Omental fat pad (tissue), 4 donors: ENCODE data around the gene MYBPHL. TPM values are rescaled to one million over a fixed set of nuclear protein-coding genes. Genes with fewer than 3 reads are reported as not detected.
"Not testable (repeated sequence)": the region's sequence is repeated elsewhere in the genome, so short reads cannot be mapped to it uniquely, and the experiment has no call there.

Experiments used
- ATAC-seq: fragments of 150-250 bp; one replicate; pipeline ENCODE4 v1.9.1; 2016; ENCODE audit warnings: mild to moderate bottlenecking, moderate library complexity; ENCODE audit not compliant: low FRiP score
- DNase-seq: peaks from one replicate; pipeline ENCODE4 v3.0.0-alpha.2; 2019; ENCODE audit warnings: low spot score
- total RNA-seq, 4 donors: library from RNA; depleted of rRNA; stranded (reverse); fragments of >200 nt; gene quantifications; one replicate each; pipeline ENCODE4 v1.1.0, GENCODE V29; 2016
- TF ChIP-seq, protein P1 (sequence below), 3 donors: fragments of 450-650 bp; IDR thresholded peaks; one replicate each; pipeline ENCODE4 v1.5.1; 2016 to 2017; ENCODE audit warnings: antibody characterized with exemption in 3 of 3, mild to moderate bottlenecking in 3 of 3, moderate library complexity in 2 of 3

MYBPHL gene
- total RNA-seq, 4 donors from 2014 or later = not detected

DNA sequence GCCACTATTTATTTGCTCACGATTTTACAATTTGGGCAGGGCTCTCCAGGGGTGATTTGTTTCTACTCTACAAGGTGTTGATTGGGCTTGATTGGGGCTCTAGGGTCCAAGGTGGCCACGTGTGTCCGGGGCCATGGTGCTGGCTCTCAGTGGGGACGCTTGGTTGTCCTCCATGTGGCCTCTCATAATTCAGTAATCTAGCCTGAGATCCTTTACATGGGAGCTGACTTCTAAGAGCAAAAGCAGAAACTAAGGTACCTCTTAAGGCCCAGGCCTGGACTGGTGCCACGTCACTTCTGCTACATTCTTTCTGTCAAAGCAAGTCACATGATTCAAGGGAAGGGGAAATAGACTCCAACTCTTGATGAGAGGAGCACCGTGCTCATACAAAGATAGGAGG is 15.8 kb downstream of the MYBPHL start:
- no peak for ATAC-seq
- no peak for DNase-seq
- TF ChIP-seq, protein P1, sequence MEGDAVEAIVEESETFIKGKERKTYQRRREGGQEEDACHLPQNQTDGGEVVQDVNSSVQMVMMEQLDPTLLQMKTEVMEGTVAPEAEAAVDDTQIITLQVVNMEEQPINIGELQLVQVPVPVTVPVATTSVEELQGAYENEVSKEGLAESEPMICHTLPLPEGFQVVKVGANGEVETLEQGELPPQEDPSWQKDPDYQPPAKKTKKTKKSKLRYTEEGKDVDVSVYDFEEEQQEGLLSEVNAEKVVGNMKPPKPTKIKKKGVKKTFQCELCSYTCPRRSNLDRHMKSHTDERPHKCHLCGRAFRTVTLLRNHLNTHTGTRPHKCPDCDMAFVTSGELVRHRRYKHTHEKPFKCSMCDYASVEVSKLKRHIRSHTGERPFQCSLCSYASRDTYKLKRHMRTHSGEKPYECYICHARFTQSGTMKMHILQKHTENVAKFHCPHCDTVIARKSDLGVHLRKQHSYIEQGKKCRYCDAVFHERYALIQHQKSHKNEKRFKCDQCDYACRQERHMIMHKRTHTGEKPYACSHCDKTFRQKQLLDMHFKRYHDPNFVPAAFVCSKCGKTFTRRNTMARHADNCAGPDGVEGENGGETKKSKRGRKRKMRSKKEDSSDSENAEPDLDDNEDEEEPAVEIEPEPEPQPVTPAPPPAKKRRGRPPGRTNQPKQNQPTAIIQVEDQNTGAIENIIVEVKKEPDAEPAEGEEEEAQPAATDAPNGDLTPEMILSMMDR (IDR thresholded peaks at IDR 0.05) = no peak

DNA sequence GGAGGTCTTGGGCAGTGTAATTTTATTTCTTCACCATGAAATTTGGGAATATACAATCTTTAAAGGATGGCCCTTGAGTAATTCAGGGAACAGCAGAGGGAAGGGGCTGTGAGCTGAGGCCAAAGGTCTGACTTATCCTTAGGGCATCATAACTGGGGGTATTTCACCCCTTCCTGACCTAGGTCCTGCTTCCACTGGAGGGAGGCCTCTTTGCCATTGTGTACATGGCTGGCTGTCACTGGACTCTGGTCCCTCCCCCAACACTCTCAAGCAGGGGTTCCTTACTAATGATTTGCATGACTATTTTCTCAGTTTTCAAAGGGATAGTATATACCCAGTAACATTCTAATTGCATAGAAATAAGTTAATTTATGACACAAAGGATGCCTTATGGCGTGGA is 16.7 kb downstream of the MYBPHL start:
- TF ChIP-seq, protein P1 (IDR thresholded peaks at IDR 0.05) = no peak
- DNase-seq (no peak), ATAC-seq (no peak)

DNA sequence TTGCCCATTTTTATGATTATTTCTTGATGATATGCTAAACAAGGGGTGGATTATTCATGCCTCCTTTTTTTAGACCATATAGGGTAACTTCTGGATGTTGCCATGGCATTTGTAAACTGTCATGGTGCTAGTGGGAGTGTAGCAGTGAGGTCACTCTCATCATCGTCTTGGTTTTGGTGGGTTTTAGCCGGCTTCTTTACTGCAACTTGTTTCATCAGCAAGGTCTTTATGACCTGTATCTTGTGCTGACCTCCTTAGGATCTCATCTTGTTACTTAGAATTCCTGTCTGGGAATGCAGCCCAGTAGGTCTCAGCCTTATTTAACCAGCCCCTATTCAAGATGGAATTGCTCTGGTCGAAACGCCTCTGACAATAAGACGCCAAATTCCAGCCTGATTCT is 20.0 kb downstream of the MYBPHL start:
- ATAC-seq = not testable (repeated sequence)

DNA sequence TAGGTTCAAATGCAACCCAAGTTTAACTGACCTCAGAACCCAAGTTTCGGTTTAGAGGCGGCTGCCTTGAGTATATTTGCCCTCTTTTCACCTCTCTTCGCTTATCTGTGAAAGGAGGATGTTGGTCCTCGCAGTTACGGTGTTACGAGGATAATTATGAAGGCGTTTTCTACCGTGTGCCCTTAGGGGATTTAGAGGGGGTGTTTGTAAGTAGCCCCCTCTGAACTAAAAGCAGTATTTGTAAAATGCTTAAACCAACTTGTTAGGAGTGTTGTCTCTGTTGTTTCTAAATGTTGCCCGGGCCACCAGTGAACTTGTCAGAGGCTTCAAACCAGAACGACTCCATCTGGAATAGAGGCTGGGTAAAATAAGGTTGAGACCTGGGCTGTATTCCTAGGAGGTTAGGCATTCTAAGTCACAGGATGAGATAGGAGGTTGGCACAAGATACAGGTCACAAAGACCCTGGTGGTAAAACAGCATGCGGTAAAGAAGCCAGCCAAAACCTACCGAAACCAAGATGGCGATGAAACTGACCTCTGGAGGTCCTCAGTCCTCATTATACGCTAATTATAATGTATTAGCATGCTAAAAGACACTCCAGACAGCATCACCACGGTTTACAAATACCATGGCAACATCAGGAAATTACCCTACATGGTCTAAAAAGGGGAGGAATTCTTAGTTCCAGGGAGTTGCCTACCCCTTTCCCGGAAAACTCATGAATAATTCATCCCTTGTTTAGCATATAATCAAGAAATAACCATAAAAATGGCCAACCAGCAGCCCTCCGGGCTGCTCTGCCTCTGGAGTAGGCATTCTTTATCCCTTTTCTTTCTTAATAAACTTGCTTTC is 22.8 kb downstream of the MYBPHL start:
- TF ChIP-seq, protein P1 (IDR thresholded peaks at IDR 0.05) = no peak
- no peak for ATAC-seq
- no peak for DNase-seq

More for the DNA sequence above, 20.0 kb downstream of the MYBPHL start:
- DNase-seq = not testable (repeated sequence)

DNA sequence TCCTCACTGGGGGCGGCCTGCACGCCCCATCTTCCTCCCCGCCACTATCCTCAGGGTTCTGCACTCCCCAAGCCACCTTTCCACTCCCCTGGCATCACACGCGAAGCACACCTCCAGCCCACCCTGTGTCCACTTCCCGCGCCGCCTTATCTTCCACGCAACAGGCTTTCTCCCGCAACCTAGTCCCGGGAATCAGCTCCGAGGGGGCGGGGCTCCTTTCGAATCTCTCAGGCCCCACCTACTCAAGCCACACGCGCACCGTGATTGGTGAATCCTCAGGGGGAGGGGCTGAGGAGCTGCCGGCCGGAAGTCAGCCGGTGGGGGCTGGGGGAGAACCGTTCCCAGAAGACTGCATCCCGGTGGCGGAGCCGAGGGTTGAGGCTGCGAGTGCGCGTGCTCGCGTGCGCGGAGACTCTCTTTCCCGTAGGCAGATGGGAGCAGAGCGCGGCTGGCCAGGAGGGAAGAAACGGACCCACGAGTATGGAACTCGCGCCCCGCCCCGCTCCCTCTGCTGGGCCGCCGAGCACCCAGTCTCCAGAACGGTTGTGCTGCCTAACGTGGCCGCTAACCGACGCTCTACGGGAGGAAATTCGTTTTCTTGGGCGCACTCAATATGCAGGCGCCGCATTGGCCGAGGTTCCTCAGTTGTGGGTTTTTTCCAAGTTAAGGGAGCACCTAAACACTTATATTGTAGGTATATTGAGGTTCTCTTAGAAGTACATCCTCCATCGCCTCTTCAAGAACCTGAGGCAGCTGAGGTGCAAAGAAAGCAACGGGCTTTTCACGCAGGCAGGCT is 23.7 kb downstream of the MYBPHL start, which contains the start of gene PSRC1:
Gene PSRC1 (minus strand): TSS at position 194 of the 796 bp plus-strand sequence.
- TF ChIP-seq, protein P1 (IDR thresholded peaks at IDR 0.05) = peak in 1 of 3 donors; percentile 12
- DNase-seq (peak; percentile 95), ATAC-seq (peak; percentile 98)

DNA sequence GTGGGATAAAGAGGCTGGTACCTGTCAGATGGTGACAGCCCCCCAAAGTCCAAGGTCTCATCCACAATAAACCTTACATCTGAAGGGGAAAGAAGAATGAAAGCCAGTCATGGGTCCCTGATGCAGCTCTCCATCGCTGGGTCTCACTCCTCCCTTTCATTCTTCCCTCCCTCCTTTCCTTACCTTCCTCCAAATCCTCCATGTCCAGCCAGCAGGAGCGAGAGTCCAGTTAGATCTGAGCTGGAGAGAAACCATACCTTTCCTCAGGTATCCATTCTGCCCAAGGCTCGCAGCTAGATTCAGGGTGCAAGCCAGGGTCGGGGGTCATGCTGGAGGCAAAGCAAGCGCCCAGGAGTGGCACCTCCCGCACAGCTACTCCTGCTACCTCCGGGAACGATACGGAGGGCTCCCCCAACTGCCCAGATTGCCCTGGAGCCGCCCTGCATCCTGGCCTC is 24.3 kb downstream of the MYBPHL start:
- no peak for DNase-seq
- no peak for ATAC-seq
- TF ChIP-seq, protein P1 (IDR thresholded peaks at IDR 0.05) = no peak
